Measurements from ENCODE around the gene SAPCD2.

GRCh38 chr9:137110911-137111787 lies 40.8 kb upstream of the SAPCD2 start:
- TF ChIP-seq POLR2AphosphoS5 (IDR thresholded peaks at IDR 0.05; ENCODE audit: insufficient read depth in 1 of 2, low read depth in 1 of 2) (no peak), CTCF (IDR thresholded peaks at IDR 0.05) (no peak), POLR2A (IDR thresholded peaks at IDR 0.05) (no peak)
